Astrocyte of the cerebellum (primary cell): ENCODE measurements around the gene FOXP1.

Experiments
- DNase-seq: peaks from one replicate; pipeline ENCODE4 v3.0.0-alpha.2; 2011; ENCODE audit warnings: low read depth
- H3K4me3 ChIP-seq: 2 replicates; pipeline ENCODE4 v1.5.1; 2011; ENCODE audit warnings: mild to moderate bottlenecking, low read depth, low read length, moderate library complexity
- in situ Hi-C: cut with HindIII; loops from 2 replicates; pipeline ENCODE4 v1.10.0; 2017; ENCODE audit warnings: low sequenced_read_pairs
- TF ChIP-seq, protein P1 (sequence below): IDR thresholded peaks from 2 replicates; pipeline ENCODE4 v1.5.1; 2012; ENCODE audit warnings: low read length, low read depth, moderate library complexity, mild to moderate bottlenecking; ENCODE audit errors: missing control alignments

FOXP1 gene

DNA sequence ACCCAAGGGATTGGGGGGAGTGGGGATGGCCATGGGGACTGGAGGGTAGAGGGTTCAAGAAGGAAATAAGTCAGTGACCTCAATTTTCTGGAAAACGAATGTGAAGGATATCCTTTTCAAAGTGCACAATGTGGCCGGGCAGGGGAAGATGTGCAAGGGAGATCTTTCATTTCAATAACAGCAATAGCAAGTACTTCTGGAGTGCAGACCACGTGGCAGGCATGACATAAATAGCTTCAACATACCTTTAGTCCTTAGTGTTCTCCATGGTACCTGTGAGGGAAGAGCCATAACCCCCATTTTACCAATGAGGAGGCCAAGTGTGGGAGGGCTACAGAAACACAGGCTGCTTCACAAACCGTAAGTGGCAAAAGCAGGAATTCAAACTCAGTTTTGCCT, 138.7 kb downstream of the FOXP1 start:
- DNase-seq: no peak
- in situ Hi-C loops: no loop called here
- H3K4me3 ChIP-seq: no peak overlapping the region
- TF ChIP-seq, protein P1, sequence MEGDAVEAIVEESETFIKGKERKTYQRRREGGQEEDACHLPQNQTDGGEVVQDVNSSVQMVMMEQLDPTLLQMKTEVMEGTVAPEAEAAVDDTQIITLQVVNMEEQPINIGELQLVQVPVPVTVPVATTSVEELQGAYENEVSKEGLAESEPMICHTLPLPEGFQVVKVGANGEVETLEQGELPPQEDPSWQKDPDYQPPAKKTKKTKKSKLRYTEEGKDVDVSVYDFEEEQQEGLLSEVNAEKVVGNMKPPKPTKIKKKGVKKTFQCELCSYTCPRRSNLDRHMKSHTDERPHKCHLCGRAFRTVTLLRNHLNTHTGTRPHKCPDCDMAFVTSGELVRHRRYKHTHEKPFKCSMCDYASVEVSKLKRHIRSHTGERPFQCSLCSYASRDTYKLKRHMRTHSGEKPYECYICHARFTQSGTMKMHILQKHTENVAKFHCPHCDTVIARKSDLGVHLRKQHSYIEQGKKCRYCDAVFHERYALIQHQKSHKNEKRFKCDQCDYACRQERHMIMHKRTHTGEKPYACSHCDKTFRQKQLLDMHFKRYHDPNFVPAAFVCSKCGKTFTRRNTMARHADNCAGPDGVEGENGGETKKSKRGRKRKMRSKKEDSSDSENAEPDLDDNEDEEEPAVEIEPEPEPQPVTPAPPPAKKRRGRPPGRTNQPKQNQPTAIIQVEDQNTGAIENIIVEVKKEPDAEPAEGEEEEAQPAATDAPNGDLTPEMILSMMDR: no peak

DNA sequence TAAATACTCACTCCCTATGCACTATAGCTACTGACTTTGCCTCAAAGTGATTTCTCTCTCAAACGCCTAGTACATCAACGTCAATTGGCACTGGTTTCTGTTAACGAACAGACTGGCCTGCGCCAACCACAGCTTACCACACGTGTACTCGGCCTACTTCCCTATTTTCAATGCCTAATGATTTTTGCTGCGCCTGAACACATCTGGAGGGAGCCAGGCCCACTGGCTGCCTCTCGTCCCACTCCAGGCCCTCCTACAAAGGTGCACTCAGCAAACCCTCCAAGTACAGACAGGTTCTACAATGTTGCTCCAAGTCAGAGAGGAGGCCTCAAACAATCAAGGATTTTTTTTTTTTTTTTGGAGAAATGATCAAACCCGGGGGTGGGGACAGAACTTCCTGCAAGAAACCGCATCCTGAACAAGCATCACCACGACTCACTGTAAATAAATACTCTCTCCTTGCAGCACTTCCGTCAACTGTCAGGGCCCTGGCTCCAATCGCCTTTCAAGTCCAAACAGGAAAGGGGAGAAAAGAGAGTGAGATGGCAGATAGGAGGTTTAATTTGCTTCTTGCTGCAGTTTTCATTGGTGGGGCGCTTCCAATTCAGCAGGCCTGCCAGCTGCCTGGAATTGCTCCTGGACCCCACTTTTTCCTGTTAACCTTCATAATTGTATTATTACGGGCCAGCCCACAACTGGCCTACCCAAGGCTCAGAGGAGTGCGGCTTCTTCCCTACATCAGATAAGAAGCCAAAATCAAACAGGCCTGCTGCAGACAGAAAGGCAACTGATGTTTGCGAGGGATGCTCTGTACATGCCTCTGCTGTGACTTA, 139.3 kb downstream of the FOXP1 start:
- no peak for DNase-seq
- TF ChIP-seq, protein P1: no peak
- in situ Hi-C loops: no loop called here
- H3K4me3 ChIP-seq: no peak overlapping the region

DNA sequence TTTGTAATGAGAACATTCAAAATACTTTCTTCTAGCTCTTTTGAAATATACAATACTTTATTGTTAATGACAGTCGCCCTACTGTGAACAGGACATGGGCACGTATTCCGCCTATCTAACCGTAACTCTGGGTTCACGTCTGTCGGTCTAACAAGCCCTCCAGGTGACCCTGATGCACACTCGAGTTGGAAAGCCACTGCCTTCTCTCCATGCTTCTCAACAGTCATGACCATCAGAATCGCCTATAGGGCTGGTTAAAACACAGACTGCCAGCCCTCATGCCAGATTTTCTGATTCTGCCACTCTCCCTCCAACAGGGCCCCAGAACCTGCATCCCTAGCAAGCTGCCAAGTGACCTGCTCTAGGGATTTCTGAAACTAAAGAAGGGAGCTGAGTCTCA, 140.2 kb downstream of the FOXP1 start:
- in situ Hi-C loops: no loop called here
- no peak for DNase-seq
- H3K4me3 ChIP-seq: no peak overlapping the region
- TF ChIP-seq, protein P1: no peak

DNA sequence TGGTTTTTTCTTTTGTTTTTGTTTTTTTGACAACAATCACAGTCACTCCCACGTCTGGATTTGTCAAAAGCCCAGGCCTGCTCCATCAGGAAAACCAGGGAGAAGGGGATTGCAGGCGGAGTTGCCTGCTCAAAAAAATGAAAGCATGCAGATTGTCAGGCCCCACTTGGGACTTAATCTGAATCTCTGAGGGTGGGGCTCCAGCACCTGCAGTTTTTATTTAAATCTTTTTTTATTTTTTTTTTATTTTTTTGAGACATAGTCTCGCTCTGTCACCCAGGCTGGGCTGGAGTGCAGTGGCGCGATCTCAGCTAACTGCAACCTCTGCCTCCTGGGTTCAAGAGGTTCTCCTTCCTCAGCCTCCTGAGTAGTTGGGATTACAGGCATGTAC, 140.9 kb downstream of the FOXP1 start:
- TF ChIP-seq, protein P1: no peak
- DNase-seq: no peak
- in situ Hi-C loops: no loop called here
- H3K4me3 ChIP-seq: no peak overlapping the region

DNA sequence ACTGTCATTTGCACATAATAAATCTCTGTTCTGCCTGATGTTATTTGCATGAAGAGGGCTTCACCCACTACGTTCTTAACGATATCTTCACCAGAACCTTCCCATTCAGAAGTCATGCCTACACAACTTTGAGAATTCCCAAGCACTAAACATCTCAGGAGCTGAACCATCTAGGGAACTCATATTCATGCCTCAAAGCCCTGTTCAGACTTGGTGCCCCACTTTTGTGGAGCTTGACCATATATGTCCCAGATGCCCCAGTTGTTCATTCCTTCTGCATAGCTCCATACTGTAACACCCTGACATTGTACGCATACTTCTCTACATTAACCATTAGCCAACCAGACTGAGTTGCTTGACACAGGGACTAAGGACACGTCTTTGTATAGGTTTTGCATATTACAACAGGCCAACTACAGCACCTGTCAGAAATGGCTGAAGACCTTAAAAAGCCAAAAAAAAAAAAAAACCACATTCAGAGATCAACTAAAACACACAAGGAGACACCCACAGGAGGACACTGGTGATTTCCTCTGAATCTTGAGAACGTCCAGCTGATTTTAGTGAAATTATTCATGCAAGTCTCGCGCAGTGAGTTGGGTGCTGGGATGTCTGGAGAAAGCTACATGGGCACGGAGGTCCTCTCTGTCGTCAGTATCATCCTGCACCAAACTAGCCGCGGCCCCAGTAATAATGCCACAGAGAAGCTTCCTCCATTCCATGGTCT, 141.4 kb downstream of the FOXP1 start:
- no peak overlapping the region for H3K4me3 ChIP-seq
- in situ Hi-C loops: no loop called here
- TF ChIP-seq, protein P1: no peak
- no peak for DNase-seq

DNA sequence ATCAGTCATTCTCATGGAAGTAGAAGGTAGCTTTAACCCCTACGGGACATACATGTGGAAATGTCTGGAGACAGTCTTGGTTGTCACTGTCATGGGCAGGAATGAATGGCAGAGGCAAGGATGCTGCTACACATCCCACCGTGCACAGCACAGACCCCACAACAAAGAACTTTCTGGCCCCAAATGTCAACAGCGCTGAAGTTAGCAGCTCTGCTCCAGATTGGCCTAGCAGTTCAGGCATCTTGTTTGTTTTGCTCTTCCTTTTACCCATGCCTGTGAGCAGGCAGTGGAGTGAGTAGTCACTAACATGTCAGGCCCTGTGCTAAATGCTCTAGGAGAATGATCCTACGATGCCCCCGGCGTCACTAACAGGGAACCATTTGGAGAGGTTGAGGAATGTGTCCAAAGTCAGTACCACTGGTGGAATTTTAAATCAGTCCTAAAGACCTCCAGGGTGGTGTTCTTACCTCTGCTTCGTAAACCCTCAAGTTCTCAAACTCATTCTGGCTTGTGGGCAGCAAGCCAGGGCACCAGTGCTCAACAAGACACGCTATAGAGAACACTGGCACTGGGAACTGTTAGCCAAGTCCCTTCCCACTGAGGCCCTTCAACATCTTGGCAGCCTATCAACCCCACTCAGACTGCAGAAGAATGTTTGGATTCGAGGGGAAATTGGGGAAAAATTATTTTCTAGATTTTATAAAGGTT, 142.2 kb downstream of the FOXP1 start:
- in situ Hi-C loops: no loop called here
- no peak for DNase-seq
- TF ChIP-seq, protein P1: no peak
- H3K4me3 ChIP-seq: no peak overlapping the region
